Neural cell (in vitro differentiated cells): ENCODE results near the gene ILF3. TPM values are rescaled to one million over a fixed set of nuclear protein-coding genes. Genes with fewer than 3 reads are reported as not detected.

Source experiments
- H2AFZ ChIP-seq: fragments of 200-600, 300-800 bp; sonication (generic), shearing (Covaris generic); 2 replicates; pipeline ENCODE4 v1.6.0; 2014; ENCODE audit warnings: low read depth, mild to moderate bottlenecking, antibody characterized with exemption, low read length, moderate library complexity
- H3F3A ChIP-seq: fragments of 200-600 bp; shearing (Covaris generic); 2 replicates; pipeline ENCODE4 v1.6.1; 2016; ENCODE audit warnings: mild to moderate bottlenecking, moderate library complexity, mixed read lengths, antibody characterized with exemption, low read length; ENCODE audit not compliant: insufficient read depth, poor library complexity, severe bottlenecking
- H3K27ac ChIP-seq: fragments of 200-600, 300-800 bp; sonication (generic), shearing (Covaris generic); 2 replicates; pipeline ENCODE4 v1.5.1; 2014; ENCODE audit warnings: mild to moderate bottlenecking, low read length, moderate library complexity
- H3K27me3 ChIP-seq: fragments of 300-800, 200-600 bp; sonication (generic), shearing (Covaris generic); 2 replicates; pipeline ENCODE4 v1.6.0; 2014; ENCODE audit warnings: mild to moderate bottlenecking, low read depth, low read length, moderate library complexity; ENCODE audit not compliant: insufficient read depth
- H3K36me3 ChIP-seq: fragments of 300-800, 200-600 bp; sonication (generic), shearing (Covaris generic); 2 replicates; pipeline ENCODE4 v1.5.1; 2014; ENCODE audit warnings: mild to moderate bottlenecking, antibody characterized with exemption, low read length, moderate library complexity; ENCODE audit not compliant: insufficient read depth
- H3K4me2 ChIP-seq: fragments of 300-800, 200-600 bp; sonication (generic), shearing (Covaris generic); 2 replicates; pipeline ENCODE4 v1.6.0; 2014; ENCODE audit warnings: mild to moderate bottlenecking, low read length
- H3K4me3 ChIP-seq: fragments of 300-800, 200-600 bp; sonication (generic), shearing (Covaris generic); 2 replicates; pipeline ENCODE4 v1.5.1; 2014; ENCODE audit warnings: mild to moderate bottlenecking, low read length, moderate library complexity
- H3K79me2 ChIP-seq: fragments of 200-600 bp; shearing (Covaris generic); replicated peaks from 2 replicates; pipeline ENCODE4 v1.6.0; 2014; ENCODE audit warnings: mild to moderate bottlenecking, low read length, moderate library complexity; ENCODE audit not compliant: insufficient read depth
- H3K9ac ChIP-seq: fragments of 300-800, 200-600 bp; sonication (generic), shearing (Covaris generic); 2 replicates; pipeline ENCODE4 v1.6.1; 2016; ENCODE audit warnings: mild to moderate bottlenecking, low read length, mixed read lengths
- H3K9me2 ChIP-seq: fragments of 200-600 bp; shearing (Covaris generic); 2 replicates; pipeline ENCODE4 v1.6.1; 2016; ENCODE audit warnings: mild to moderate bottlenecking, low read length, mixed read lengths; ENCODE audit not compliant: insufficient read depth
- H3K9me3 ChIP-seq: fragments of 200-600, 300-800 bp; sonication (generic), shearing (Covaris generic); 2 replicates; pipeline ENCODE4 v1.6.1; 2016; ENCODE audit warnings: mild to moderate bottlenecking, mixed run types, low read length, moderate library complexity, mixed read lengths
- H4K20me1 ChIP-seq: fragments of 200-600 bp; shearing (Covaris generic); 2 replicates; pipeline ENCODE4 v1.6.1; 2016; ENCODE audit warnings: mild to moderate bottlenecking, mixed run types; ENCODE audit not compliant: insufficient read depth
- CTCF ChIP-seq: fragments of 450-650 bp; IDR thresholded peaks from 2 replicates; pipeline ENCODE4 v1.5.1; 2014; ENCODE audit warnings: antibody characterized with exemption, mild to moderate bottlenecking, moderate library complexity; ENCODE audit not compliant: poor library complexity, severe bottlenecking
- EP300 ChIP-seq: fragments of 450-650 bp; conservative IDR thresholded peaks from 2 replicates; pipeline ENCODE4 v1.6.1; 2014; ENCODE audit warnings: antibody characterized with exemption, mild to moderate bottlenecking, moderate library complexity; ENCODE audit not compliant: poor library complexity, severe bottlenecking
- EZH2 ChIP-seq: fragments of 200-600, 300-800 bp; shearing (Covaris generic), sonication (generic); IDR thresholded peaks from 2 replicates; pipeline ENCODE4 v1.6.1; 2014; ENCODE audit warnings: antibody characterized with exemption, low read length, borderline replicate concordance, mild to moderate bottlenecking; ENCODE audit not compliant: insufficient read depth, poor library complexity, severe bottlenecking
- MXI1 ChIP-seq: fragments of 450-650 bp; conservative IDR thresholded peaks from 2 replicates; pipeline ENCODE4 v1.6.1; 2014; ENCODE audit warnings: antibody characterized with exemption, mild to moderate bottlenecking; ENCODE audit not compliant: poor library complexity, severe bottlenecking
- POLR2AphosphoS5 ChIP-seq: IDR thresholded peaks from 2 replicates; pipeline ENCODE4 v1.6.1; 2012
- RAD21 ChIP-seq: fragments of 450-650 bp; conservative IDR thresholded peaks from 2 replicates; pipeline ENCODE4 v1.6.1; 2014; ENCODE audit warnings: antibody characterized with exemption, mild to moderate bottlenecking, moderate library complexity
- REST ChIP-seq: IDR thresholded peaks from 2 replicates; pipeline ENCODE4 v1.6.1; 2012; ENCODE audit warnings: borderline replicate concordance
- SMC3 ChIP-seq: fragments of 450-650 bp; conservative IDR thresholded peaks from 2 replicates; pipeline ENCODE4 v1.6.1; 2014; ENCODE audit warnings: antibody characterized with exemption, mild to moderate bottlenecking, moderate library complexity; ENCODE audit not compliant: poor library complexity
- TAF1 ChIP-seq: IDR thresholded peaks from 2 replicates; pipeline ENCODE4 v1.6.1; 2012; ENCODE audit warnings: low read depth
- polyA plus RNA-seq: library from polyadenylated mRNA; depleted of rRNA; stranded (reverse); fragments of >200 nt; gene quantifications from 2 replicates; pipeline ENCODE4 v1.2.3, GENCODE V29; 2014

The ILF3 gene
- polyA plus RNA-seq, 1 donor from 2014 or later, result 464 TPM

DNA sequence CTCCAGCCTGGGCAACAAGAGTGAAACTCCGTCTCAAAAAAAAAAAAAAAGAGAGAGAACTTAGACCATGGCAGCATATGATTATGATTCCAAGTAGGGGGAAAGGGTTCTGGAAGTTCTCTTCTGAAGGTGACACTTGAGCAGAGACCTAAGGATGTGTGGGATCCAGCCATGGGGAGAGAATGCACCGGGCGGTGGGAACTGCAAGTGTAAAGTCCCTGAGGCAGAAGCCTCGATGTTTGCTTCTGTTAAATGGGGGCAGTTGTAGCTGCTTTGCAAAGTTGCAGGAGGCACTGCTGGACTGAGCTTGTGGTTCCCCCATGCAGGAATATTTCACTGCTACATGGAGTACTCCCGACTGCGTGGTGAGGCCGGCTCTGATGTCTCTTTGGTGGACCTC, 19.7 kb upstream of the ILF3 start:
- Histone ChIP-seq H3K4me3 (no peak overlapping the region), H3K9me3 (no peaks in the 10 kb centered on the region), H3K27me3 (no peaks in the 10 kb centered on the region), H3K27ac (no peak overlapping the region), H3F3A (no peaks in the 10 kb centered on the region), H4K20me1 (no peaks in the 10 kb centered on the region), H3K9ac (no peak overlapping the region), H3K79me2 (no peaks in the 10 kb centered on the region), H3K36me3 (no peaks in the 10 kb centered on the region), H3K4me2 (no peak overlapping the region), H3K9me2 (no peaks in the 10 kb centered on the region), H2AFZ (no peak overlapping the region)
- no peak for TF ChIP-seq RAD21
- TF ChIP-seq POLR2AphosphoS5, result no peak
- TF ChIP-seq SMC3, result no peak
- no peak for TF ChIP-seq REST
- TF ChIP-seq CTCF, result no peak
- TF ChIP-seq EZH2, result no peak
- no peak for TF ChIP-seq TAF1
- TF ChIP-seq MXI1, result no peak
- TF ChIP-seq EP300, result no peak

DNA sequence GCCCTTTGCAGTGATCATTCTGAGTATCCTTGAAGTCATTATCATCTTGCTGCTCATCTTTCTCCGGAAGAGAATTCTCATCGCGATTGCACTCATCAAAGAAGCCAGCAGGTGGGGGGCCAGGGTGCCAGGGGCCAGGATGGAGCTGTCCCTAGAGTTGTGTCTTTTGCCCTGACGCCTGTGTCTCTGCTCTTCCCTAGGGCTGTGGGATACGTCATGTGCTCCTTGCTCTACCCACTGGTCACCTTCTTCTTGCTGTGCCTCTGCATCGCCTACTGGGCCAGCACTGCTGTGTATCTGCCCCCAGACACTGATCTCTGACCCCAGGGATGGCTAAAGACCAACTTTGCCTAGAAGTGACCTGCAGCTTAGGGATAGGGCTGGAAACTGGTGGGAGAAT, 19.2 kb upstream of the ILF3 start:
- Histone ChIP-seq H3K4me2 (no peak overlapping the region), H3K9me2 (no peaks in the 10 kb centered on the region), H3K4me3 (no peak overlapping the region), H3K36me3 (no peaks in the 10 kb centered on the region), H3K27ac (no peak overlapping the region), H3K9me3 (no peaks in the 10 kb centered on the region), H3F3A (no peaks in the 10 kb centered on the region), H3K79me2 (no peaks in the 10 kb centered on the region), H4K20me1 (no peaks in the 10 kb centered on the region), H3K9ac (no peak overlapping the region), H2AFZ (no peak overlapping the region), H3K27me3 (no peaks in the 10 kb centered on the region)
- no peak for TF ChIP-seq RAD21
- TF ChIP-seq MXI1, result no peak
- TF ChIP-seq EZH2, result no peak
- TF ChIP-seq TAF1, result no peak
